ENCODE results near the gene FGD6.

- TF ChIP-seq TAF1 (IDR thresholded peaks at IDR 0.05; ENCODE audit: low read depth, low read length) = no peak
- no peak for TF ChIP-seq POLR2AphosphoS5 (IDR thresholded peaks at IDR 0.05; ENCODE audit: low read depth, low read length)
- no peak for TF ChIP-seq POLR2A (IDR thresholded peaks at IDR 0.05; ENCODE audit: low read depth, low read length)
- no peak for TF ChIP-seq POU2F2 (IDR thresholded peaks at IDR 0.05; ENCODE audit: low read depth, low read length)
These were observed 69.4 kb downstream of the FGD6 start for GRCh38 chr12:95147866-95148265.

All from GM12891 (cell line).